ENCODE data around the gene TESMIN. TPM values are rescaled to one million over a fixed set of nuclear protein-coding genes. Genes with fewer than 3 reads are reported as not detected.
A peak's percentile ranks its signal among the peaks of the same experiment; 100 is the strongest.

The TESMIN gene
- total RNA-seq, 6 donors from 2014 or later, result 0.76 to 7.3 (median 1.8) TPM

- ATAC-seq (ENCODE audit: low FRiP score in 2 of 2), result peak in 1 of 2 donors; percentile 19
- H3K4me3 ChIP-seq, result no peak overlapping the region
- no peaks in the 10 kb centered on the region for H3K27me3 ChIP-seq
- WGBS, 2 donors, result 75 to 77% methylated on average over 20 to 21 of the region's 21 CpGs
- H3K36me3 ChIP-seq, result no peaks in the 10 kb centered on the region
- DNase-seq, result no peak
- H3K27ac ChIP-seq, result no peak overlapping the region
- TF ChIP-seq EP300 (IDR thresholded peaks at IDR 0.05) (no peak), CTCF (IDR thresholded peaks at IDR 0.05) (no peak), POLR2AphosphoS5 (IDR thresholded peaks at IDR 0.05) (no peak), POLR2A (IDR thresholded peaks at IDR 0.05) (no peak)
- H3K9me3 ChIP-seq, result no peaks in the 10 kb centered on the region
- H3K4me1 ChIP-seq, result no peaks in the 10 kb centered on the region
Measured at GRCh38 chr11:68667511-68668500, 83.5 kb downstream of the TESMIN start.

- no peaks in the 10 kb centered on the region for H3K36me3 ChIP-seq
- H3K27me3 ChIP-seq, result no peaks in the 10 kb centered on the region
- DNase-seq, result no peak
- H3K27ac ChIP-seq, result no peak overlapping the region
- no peaks in the 10 kb centered on the region for H3K4me1 ChIP-seq
- WGBS, 2 donors, result 43 to 83% methylated on average over 3 to 13 of the region's 15 CpGs
- no peak for TF ChIP-seq POLR2A (IDR thresholded peaks at IDR 0.05)
- no peak for TF ChIP-seq POLR2AphosphoS5 (IDR thresholded peaks at IDR 0.05)
- TF ChIP-seq EP300 (IDR thresholded peaks at IDR 0.05), result no peak
- no peak for TF ChIP-seq CTCF (IDR thresholded peaks at IDR 0.05)
- no peaks in the 10 kb centered on the region for H3K9me3 ChIP-seq
- ATAC-seq (ENCODE audit: low FRiP score in 2 of 2), result no peak
- no peak overlapping the region for H3K4me3 ChIP-seq
Measured at GRCh38 chr11:68666849-68667248, 84.5 kb downstream of the TESMIN start.

- WGBS, 2 donors, result 86 to 91% methylated on average over 16 of the region's 16 CpGs
Measured at GRCh38 chr11:68665436-68665835, 85.9 kb downstream of the TESMIN start.

GRCh38 chr11:68664906-68665305 is 86.4 kb downstream of the TESMIN start:
- TF ChIP-seq POLR2A (IDR thresholded peaks at IDR 0.05) (no peak), CTCF (IDR thresholded peaks at IDR 0.05) (no peak), POLR2AphosphoS5 (IDR thresholded peaks at IDR 0.05) (no peak), EP300 (IDR thresholded peaks at IDR 0.05) (no peak)
- H3K27ac ChIP-seq, result no peak overlapping the region
- no peaks in the 10 kb centered on the region for H3K4me1 ChIP-seq
- ATAC-seq (ENCODE audit: low FRiP score in 2 of 2) (no peak), DNase-seq (no peak)
- H3K36me3 ChIP-seq, result no peaks in the 10 kb centered on the region
- H3K9me3 ChIP-seq, result no peaks in the 10 kb centered on the region
- H3K4me3 ChIP-seq, result no peak overlapping the region
- 94 to 96% methylated on average over 7 of the region's 7 CpGs for WGBS, 2 donors
- H3K27me3 ChIP-seq, result no peaks in the 10 kb centered on the region

More at GRCh38 chr11:68665436-68665835, 85.9 kb downstream of the TESMIN start:
- Histone ChIP-seq H3K4me3 (no peak overlapping the region), H3K4me1 (no peaks in the 10 kb centered on the region), H3K27ac (no peak overlapping the region), H3K9me3 (no peaks in the 10 kb centered on the region), H3K36me3 (no peaks in the 10 kb centered on the region), H3K27me3 (no peaks in the 10 kb centered on the region)
- ATAC-seq (ENCODE audit: low FRiP score in 2 of 2) (no peak), DNase-seq (no peak)
- TF ChIP-seq CTCF (IDR thresholded peaks at IDR 0.05) (no peak), EP300 (IDR thresholded peaks at IDR 0.05) (no peak), POLR2AphosphoS5 (IDR thresholded peaks at IDR 0.05) (no peak), POLR2A (IDR thresholded peaks at IDR 0.05) (no peak)

Data from upper lobe of left lung (tissue), 6 donors.